Activated gamma-delta T cell treated with anti-CD3 and anti-CD28 coated beads, Interleukin-2, amount 50 U/mL, for 16 hours (primary cell): ENCODE results near the gene EML3.
"Not testable (repeated sequence)": the region's sequence is repeated elsewhere in the genome, so short reads cannot be mapped to it uniquely, and the experiment has no call there.

Experiments
- DNase-seq: peaks from one replicate; pipeline ENCODE4 v3.0.0-alpha.2; 2020; ENCODE audit warnings: low read depth

The EML3 gene

DNA sequence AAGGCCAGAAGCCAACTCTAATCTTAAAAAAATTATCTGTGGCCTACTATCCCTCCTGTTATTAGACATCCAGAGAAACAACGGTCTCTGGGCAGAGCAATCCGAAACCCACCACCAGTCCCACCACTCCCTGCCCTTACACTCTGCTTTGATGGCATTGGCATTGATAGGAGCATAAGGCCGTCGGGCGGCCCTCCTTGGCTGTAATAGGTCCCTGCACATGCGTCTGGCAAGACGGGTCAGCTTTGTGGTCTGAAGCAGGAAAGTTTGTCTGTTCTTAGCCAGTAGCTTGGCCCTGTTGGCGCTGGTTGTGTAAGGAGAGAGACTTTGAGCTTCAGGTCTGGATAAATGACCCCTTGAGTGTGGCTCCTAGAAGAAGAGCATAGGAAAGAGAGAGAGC lies 17.5 kb downstream of the EML3 start:
- DNase-seq: no peak

DNA sequence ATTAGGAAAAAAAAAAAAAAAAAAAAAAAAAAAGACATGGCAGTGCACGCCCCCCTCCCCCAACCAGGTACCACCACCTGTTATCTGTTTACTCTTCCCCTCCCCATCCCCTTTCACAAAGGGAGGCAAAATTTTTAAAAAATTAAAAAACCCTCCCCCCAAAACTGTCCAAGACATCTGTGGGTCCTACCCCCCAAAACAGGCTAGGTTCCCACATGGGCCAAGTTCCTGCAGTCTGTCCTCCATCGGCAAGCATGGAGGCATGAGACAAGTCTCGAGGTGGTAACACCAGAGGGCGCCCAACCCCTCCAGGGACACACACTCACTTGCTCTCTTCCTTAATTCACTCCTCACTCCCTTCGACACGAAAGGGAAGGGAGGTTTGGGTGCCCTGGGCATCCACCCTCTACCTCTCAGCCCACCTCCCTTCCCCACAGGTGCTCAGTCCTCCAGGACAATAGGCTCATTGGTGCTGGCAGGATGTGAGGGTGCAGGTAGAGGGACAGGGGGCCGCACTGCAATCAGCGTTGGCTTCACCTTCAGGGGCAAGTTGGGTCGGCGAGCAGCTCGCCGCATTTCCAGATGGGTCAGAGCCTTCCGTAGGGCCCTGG lies 19.0 kb downstream of the EML3 start:
- peak; percentile 61 for DNase-seq

DNA sequence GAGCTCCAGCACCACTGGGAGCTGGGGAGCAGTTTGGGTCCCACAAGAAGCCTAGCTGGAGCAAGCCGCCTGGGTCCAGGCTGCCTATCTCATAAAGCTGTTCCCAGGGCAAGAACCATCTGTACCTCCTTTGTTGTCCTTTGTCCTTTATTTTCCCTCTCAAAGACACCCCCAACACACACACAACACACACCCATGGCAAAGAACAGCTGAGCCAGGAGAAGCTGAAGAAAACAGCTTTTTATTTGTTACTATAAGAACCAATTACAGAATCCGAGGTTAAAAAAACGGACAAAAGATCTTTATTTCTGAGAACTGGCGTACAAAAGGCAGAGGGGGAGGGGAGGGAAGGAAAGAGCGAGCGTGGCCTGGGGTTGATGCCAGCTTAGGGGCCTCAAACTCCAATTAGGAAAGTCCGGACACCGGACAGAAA lies 19.6 kb downstream of the EML3 start:
- DNase-seq: no peak

DNA sequence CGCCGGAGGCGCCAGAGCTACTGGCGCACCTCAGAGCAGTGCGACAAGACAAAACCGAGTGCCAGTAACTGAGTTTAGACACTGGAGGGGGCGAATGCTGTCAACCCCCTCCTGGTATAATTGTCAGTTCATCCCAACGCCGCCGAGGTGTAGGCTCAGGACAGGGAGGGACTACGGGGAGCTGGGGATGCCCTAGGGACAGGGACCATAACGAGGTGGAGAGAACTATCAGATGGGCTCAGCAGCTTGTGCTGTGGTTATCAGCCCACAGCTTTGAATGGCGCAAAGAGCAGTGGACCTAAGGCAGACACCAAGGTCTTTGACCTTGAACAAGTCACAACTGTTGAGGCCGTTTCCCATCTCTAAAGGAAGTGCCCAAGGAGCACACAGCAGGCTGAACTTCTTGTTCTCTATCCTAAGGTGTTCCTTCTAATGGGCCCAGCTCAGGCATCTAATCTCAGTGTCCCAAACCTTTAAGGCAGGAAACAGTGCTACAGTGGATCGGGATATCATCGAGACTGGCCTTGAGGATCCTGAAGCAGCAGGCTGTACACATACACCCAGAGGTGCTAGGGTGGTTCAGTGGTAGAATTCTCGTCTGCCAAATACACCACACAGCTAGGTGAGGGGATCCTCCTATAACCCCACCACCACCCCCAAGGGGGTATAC lies 20.3 kb downstream of the EML3 start:
- DNase-seq: no peak

DNA sequence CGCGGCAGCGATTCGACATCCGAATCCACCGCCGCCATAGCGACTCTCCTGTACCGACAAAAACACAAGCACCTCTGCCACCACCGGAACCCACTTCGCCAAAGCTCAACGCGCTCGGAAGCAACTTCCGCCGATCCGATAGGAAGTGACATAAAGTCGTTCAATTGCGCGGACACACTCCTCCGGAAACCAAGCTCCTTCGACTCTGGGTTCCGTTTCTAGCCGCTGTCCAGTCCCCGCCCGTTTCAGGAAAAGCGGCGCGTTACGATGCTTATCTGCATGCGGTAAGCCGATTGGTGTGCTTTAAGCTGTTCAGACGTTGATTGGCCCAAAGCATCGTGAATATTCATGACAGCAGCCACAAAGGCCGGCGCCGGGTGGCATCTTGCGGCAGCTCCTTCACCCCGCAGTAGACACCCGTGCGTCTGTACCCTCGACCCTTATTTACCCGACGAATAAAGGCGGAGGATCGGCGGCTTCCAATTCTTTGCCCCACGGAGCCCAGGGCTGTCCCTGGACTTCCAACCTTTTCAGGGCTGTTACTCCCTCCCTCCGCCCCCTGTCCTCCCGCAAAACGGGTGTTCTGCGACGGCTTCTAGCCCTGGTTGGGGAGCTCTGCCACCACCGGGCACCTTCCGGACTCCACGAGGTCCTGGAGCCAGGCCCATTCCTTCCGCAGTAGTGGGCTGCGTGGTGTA lies 21.0 kb downstream of the EML3 start, which contains the start of gene TUT1:
TUT1 (minus strand) TSS at position 76 of the 698 bp plus-strand sequence; CDS start at position 38, 38 bp downstream.
- DNase-seq: peak; percentile 94

DNA sequence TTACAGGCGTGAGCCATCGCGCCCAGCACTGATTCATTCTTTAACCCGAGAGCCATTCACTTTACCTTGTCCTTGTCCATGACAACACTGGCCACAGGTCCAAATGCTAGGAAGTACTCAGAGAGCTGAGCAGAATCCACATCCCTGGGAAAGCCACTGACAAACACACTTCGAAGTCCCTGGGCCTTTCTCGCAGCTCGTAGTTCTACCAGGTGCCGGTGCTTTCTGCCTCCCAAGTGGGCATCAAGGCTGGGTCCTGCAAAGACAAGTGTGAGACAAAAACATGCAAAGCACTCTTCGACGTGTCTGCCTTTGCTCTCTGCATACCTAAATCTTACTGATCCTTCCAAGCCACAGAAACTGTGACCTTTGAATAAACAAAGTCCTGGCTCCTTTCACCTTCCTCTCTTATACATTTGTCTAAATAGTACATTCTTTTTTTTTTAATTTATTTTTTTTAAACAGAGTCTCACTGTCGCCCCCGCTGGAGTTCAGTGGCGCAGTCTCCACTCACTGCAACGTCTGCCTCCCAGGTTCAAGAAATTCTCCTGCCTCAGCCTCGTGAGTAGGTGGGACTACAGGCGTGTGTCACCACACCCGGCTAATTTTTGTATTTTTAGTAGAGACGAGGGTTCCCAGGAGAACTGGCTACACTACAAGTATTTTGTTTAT lies 23.5 kb downstream of the EML3 start:
- DNase-seq: no peak

DNA sequence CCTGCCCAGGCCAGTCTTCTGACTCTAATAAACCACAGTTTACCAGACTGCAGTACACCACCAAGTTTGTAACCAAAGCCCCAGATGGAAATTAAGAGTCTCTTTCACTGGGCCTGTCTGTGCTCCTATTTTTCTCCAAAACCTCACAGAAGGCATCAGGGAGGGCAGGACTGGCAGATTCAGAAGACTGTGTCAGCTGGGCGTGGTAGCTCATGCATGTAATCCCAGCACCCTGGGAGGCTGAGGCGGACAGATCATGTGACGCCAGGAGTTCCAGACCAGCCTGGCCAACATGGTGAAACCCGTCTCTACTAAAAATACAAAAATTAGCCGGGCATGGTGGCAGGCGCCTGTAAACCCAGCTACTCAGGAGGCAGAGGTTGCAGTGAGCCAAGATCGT lies 27.2 kb downstream of the EML3 start:
- not testable (repeated sequence) for DNase-seq

DNA sequence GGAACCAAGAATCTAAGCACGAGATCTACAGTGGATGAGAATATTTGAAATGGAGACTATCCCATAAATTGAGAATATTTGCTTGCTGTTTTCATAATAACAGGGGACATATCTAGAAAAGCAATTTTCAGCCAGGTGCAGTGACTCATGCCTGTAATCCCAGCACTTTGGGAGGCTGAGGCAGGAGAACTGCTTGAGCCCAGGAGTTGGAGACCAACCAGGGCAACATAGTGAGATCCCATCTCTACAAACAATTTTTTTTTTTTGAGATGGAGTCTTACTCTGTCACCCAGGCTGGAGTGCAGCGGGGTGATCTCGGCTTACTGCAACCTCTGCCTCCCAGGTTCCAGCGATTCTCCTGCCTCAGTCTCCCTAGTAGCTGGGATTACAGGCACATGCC lies 30.8 kb downstream of the EML3 start:
- DNase-seq: not testable (repeated sequence)

DNA sequence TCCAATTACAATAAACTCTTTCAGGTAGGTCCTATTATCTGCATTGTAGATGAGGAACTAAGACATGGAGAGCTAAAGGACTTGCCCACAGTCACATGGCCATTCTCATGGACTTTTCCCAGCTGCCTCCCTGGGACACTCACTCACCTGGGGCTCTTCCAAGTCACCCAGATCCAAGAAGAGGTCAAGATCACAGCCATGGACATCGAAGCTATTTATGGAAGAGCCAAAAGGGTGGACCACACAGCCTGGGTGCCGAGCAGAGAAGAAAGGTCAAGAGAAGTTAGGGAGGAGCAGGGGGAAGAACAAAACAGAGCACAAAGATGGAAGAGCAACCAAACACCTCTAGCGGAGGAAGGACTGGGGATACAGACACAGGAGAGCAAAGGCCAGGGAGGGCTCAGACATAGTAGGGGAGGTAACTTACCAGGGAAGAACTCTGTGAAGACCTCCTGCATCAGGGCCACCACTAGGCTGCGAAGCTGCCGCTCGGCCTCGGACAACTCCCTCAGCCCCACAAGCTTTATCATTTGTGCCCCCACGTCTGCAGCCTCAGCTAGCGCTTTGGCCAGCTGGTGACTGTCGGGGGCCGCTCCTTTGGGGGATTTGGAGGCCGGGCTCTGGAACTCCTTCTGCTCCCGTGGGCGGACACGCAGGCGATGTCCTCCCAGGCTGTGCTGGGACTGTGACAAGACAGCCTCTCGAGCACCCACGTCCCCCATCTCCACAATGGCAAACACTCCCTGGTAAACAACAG lies 31.4 kb downstream of the EML3 start:
- no peak for DNase-seq

DNA sequence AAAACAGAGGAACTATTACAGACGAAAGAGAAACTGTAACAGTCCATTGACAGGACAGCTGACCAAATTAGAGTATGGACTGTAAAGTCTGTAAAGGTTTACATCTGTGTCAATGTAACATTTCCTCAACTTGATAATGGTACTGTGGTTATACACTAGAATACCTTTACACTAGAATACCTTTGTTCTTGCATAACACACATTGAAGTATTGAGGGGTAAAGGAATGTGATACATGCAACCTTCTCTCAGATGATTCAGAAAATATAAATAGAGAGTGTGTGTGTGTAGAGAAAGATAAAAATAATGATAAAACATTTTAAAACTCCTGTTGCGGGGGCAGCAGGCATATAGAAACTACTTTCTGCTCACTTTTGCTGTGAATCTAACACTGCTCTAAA lies 33.3 kb downstream of the EML3 start:
- no peak for DNase-seq

DNA sequence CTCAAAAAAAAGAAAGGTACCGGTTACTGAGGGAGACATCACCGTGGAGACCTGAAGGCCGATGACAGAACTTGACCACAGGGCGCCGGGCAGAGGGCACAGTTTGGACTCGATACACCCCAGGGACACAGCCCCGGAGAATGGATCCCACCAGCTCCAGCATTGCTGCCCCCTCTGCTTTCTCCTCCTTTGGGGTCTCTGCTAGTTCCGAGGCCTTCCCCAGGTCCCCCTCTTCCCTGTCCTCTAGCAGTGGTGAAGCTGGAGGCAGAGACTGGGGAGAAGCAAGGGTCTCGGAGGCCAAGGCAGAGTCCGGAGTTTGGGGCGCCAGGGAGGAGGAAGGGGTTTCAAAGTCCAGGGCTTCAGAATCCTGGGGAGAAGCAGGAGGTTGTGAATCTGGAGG lies 34.0 kb downstream of the EML3 start:
- no peak for DNase-seq

DNA sequence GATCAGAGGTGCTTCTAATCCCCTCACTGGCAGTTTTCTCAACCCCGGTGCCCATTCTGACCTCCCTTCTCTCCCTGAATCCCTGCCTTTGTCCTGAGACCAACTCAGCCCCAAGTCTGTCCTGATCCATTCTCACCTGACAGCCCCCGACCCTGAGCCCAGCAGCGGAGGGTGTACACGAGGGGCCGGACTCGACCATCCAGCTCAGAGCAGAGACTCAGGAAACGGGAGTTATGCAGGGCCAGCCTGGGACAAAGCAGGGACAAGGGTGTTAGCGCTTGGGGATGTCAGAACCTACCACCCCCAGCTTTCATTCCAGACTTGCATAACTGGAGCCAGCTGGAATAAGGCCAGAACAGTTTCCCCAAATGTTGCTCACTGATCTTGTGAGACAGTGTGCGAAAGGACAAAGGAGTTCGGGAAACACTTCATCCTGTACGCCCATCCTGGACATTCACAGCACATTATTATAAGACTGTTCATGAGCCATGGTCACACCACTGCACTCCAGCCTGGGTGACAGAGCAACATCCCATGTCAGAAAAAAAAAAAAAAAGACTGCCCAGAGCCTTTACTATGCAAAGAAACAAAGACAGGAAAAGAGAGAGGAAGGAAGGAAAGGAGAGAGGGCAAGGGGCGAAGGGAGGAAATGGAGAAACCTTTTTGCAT lies 35.4 kb downstream of the EML3 start:
- DNase-seq: no peak

DNA sequence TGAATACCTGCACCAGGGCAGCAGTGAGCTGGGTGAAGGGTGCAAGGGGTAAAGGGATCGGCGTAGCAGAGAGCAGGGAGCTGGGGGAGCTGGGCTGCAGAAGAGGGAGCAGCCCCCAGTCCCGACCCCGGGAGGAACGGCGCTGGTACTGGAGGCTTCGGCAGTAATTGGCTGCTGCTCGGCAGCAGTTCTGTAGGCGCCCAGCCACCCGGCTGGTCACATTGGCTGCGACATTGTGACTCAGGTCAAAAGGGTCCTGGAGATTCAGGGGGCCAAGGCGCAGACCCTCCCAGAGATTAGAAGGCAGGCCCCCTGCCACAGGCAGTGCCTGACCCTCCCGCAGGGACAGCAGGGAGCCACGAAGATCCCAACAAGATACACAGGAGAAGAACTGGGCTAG lies 36.7 kb downstream of the EML3 start:
- DNase-seq: no peak

DNA sequence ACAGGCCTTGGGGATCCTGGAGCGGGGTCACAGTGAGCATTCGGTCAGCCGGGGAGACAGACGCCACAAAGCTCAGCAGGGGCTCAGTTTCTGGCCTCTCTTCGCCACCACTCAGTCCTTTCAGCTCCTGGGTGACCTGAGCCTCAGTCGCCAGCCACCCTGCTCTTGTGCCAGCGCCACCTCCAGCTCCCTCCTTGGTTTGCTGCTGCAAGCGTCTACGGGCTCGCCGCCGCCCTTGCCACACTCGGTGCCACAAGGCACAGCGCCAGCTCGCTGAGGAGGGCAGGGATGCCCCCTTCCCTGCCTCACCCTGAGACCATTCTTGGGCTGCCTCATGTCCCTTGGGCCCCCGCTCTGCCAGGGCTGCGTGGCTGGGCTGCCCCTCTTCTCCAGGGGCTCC lies 37.4 kb downstream of the EML3 start:
- no peak for DNase-seq

DNA sequence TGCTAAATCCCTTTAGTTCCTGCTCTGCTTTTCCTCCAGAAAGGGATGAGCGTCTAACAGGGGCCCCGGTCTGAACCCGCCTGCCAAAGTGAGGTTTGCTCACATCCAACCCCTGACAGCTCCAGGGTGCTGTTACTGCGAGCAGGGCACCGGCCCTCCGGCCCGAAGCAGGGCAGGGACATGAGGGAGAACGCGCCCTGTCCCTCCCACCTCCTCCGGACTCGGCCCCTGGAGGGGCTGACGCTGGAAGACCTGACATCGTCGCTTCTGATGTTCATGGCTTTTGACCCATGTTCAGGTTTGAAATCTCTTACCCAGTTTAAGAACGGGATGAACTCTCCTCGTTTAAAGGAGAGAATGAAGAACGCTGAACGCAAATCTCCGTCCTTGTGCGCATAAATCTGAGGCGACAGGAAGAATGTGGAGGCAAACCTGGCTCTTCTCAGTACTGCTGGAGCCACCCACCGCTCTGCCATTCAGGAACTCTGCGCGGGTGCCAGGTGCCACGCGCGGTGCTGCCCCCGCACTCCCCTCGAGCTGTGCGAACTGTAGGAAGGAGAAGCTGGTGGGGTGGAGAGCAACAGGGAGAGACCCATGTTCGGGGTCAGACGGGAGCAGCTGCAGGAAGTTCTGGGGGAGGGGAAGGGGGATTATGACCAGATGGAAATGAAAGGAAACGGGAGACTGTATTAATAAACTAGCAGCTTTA lies 38.1 kb downstream of the EML3 start:
- DNase-seq: no peak

DNA sequence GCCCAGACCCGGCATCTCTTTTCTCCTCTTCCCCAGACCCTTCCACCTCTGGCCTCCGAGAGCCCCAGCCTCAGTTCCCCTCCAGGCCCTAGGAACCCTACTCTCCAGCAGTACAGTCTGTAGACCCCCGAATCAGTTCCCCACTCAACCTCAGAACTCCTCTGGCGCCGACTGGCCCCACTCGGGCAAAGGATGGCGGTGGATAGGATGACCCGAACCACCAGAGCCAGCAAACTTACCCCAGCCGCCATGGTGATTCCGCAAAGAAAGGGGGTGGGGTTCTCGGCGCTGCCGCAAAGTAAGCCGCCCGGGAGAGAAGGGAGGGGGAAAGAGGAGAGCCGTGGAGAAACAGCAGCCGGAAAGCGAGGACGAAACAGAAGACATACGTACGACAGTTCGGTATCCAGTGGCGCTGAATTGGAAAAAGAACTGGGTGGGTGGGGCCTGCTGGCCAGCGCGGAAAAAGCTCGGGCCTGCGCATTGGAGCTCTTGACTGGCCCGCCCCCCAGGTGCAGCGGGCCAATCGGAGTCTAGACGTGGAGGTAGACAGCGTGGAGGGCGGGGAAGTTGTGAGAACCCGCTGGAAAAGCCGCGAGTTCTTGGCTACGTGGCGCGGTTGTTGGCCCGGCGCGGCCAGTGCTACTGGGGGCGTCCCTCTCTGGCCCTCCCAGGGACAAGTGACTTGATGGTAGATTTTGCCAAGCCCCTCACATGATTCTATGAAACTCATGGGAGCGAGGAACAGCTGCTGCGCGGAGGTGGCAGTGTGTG lies 38.8 kb downstream of the EML3 start, which contains the start of gene EEF1G:
EEF1G (minus strand) TSS at position 300 of the 771 bp plus-strand sequence; CDS start at position 251, 49 bp downstream.
- DNase-seq: peak; percentile 97

DNA sequence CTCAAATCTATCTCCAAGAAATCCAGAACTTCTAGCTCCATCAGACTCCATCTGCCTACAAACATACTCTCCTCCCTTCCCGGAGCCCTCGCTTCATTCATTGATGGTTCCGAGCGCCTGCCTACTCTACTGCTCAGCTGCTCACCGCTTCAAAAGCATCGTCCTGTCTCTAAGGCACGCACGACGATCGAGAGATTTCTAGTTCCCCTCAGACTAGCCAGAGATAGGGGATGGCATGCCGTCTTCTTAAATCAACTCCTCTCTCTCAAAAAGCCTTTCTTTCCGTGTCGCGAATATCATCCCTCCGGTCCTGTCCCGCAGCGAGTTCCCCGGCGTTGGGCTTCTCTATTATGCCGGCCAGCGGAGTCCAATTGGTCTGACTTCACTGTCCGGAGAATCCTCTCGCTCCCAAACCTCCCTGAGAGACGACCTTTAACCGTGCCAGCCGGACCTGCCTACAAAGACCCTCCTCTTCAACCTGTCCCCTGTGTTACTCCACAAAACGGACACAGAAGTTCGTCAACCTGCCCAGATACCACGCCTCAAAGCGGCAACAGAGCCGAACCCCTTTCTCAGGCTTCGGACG lies 39.5 kb downstream of the EML3 start:
- DNase-seq: no peak

DNA sequence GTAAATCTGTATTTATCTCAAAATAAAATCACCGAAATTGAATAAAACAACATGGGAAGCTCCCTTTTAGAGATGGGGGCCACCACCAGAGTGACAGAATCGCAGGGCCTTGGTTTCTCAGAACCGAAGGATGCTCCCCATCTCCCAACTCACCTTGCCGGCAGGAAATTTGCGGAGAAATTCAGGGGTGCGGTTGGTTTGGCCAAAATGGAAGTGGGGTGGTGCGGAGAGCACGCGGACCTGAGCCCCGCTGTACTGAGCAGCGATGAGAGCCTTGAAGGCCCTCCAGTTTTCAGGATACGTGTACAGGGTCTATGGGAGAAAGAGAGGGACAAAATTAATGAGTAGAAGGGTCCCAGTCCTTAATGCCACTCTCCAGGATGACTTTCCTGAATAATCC lies 40.1 kb downstream of the EML3 start:
- no peak for DNase-seq

DNA sequence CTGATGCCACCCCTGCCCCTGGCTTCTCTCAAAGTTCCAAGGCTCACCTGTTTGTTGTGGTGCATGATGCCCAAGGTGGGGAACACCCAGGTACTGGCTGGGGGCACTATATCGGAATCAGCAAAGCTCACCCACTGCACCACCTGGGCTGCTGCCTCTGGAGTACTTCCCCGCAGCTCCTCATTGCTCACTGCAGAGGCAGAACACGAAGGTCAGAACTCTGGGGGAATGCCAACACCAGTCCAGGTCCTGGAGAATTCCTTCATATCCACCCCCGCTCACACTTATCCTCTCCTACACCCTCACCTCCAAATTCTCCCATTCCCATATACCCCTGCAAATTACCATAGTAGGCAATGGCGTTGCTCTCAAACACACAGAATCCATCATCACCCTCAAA lies 41.1 kb downstream of the EML3 start:
- not testable (repeated sequence) for DNase-seq
